CD14-positive monocyte (primary cell): ENCODE data around the gene PCDHGB7. TPM values are rescaled to one million over a fixed set of nuclear protein-coding genes. Genes with fewer than 3 reads are reported as not detected.

Experiments used
- DNase-seq, 3 donors: peaks; one replicate each; pipeline ENCODE4 v3.0.0-alpha.2; 2011 to 2022
- H2AFZ ChIP-seq: 2 replicates; pipeline ENCODE4 v1.6.0; 2012; ENCODE audit warnings: mild to moderate bottlenecking, low read depth, low read length, inconsistent platforms; ENCODE audit not compliant: insufficient read depth, poor library complexity, severe bottlenecking
- H3K27ac ChIP-seq, 2 donors: 1 replicate in 1 of 2; 2 replicates in 1 of 2; pipeline ENCODE4 v1.5.1; 2012 to 2013; ENCODE audit warnings: low read length in 2 of 2, control low read depth in 1 of 2, inconsistent platforms in 1 of 2, low read depth in 1 of 2, mild to moderate bottlenecking in 1 of 2
- H3K27me3 ChIP-seq, 2 donors: one replicate each; pipeline versions ENCODE4 v1.6.0 to v1.6.1; 2011 to 2013; ENCODE audit warnings: low read length in 2 of 2; ENCODE audit not compliant: control insufficient read depth in 2 of 2, insufficient read depth in 2 of 2
- H3K36me3 ChIP-seq, 2 donors: replicated peaks in 1 of 2; 1 replicate in 1 of 2; 2 replicates in 1 of 2; pipeline versions ENCODE4 v1.5.1 to v1.6.1; 2012 to 2013; ENCODE audit warnings: low read length in 2 of 2, control low read depth in 1 of 2, inconsistent platforms in 1 of 2, mild to moderate bottlenecking in 1 of 2; ENCODE audit not compliant: insufficient read depth in 2 of 2, control insufficient read depth in 1 of 2
- H3K4me1 ChIP-seq, 2 donors: 1 replicate in 1 of 2; 2 replicates in 1 of 2; pipeline versions ENCODE4 v1.5.1 to v1.6.1; 2012 to 2013; ENCODE audit warnings: low read length in 2 of 2, control low read depth in 1 of 2, inconsistent platforms in 1 of 2, mild to moderate bottlenecking in 1 of 2, moderate library complexity in 1 of 2; ENCODE audit not compliant: insufficient read depth in 2 of 2, control insufficient read depth in 1 of 2
- H3K4me2 ChIP-seq: replicated peaks from 2 replicates; pipeline ENCODE3; 2012; ENCODE audit warnings: low read length, moderate library complexity, mild to moderate bottlenecking; ENCODE audit not compliant: poor library complexity, severe bottlenecking; ENCODE audit errors: extremely low read depth
- H3K4me3 ChIP-seq, 3 experiments: fragments of 200-600 bp in 1 of 3; sonication (generic) in 1 of 3; replicated peaks in 1 of 3; 1 replicate in 2 of 3; 2 replicates in 1 of 3; pipeline ENCODE4 v1.5.1; 2011 to 2013; ENCODE audit warnings: low read length in 3 of 3, mild to moderate bottlenecking in 3 of 3, control low read depth in 2 of 3, low read depth in 2 of 3, inconsistent platforms in 1 of 3, moderate library complexity in 1 of 3
- H3K79me2 ChIP-seq: 2 replicates; pipeline ENCODE4 v1.6.0; 2012; ENCODE audit warnings: mild to moderate bottlenecking, control low read depth, inconsistent platforms, low read length, moderate library complexity; ENCODE audit not compliant: insufficient read depth
- H3K9ac ChIP-seq: 2 replicates; pipeline ENCODE4 v1.6.0; 2017; ENCODE audit warnings: low read length, mild to moderate bottlenecking; ENCODE audit not compliant: insufficient read depth, poor library complexity, severe bottlenecking
- H3K9me3 ChIP-seq, 2 donors: replicated peaks in 1 of 2; 1 replicate in 1 of 2; 2 replicates in 1 of 2; pipeline versions ENCODE4 v1.5.1 to v1.6.1; 2012 to 2013; ENCODE audit warnings: low read length in 2 of 2, control low read depth in 1 of 2; ENCODE audit not compliant: control insufficient read depth in 1 of 2, insufficient read depth in 1 of 2
- H4K20me1 ChIP-seq: 2 replicates; pipeline ENCODE4 v1.6.0; 2012; ENCODE audit warnings: mild to moderate bottlenecking, low read length, control low read depth, moderate library complexity; ENCODE audit not compliant: insufficient read depth
- H3K27ac Mint-ChIP-seq, 7 donors: one replicate each; pipeline ENCODE4 v1.8.0; 2020; ENCODE audit warnings: mild to moderate bottlenecking in 7 of 7, mixed read lengths in 7 of 7, moderate library complexity in 6 of 7, inconsistent platforms in 2 of 7
- H3K27me3 Mint-ChIP-seq, 3 donors: one replicate each; pipeline ENCODE4 v1.8.0; 2021 to 2022; ENCODE audit warnings: low read depth in 3 of 3, mild to moderate bottlenecking in 3 of 3, mixed read lengths in 3 of 3, moderate library complexity in 3 of 3, inconsistent platforms in 1 of 3
- H3K36me3 Mint-ChIP-seq, 2 donors: one replicate each; pipeline ENCODE4 v1.8.0; 2020; ENCODE audit warnings: mixed read lengths in 2 of 2, inconsistent platforms in 1 of 2, mild to moderate bottlenecking in 1 of 2
- H3K4me1 Mint-ChIP-seq: one replicate; pipeline ENCODE4 v1.8.0; 2020; ENCODE audit warnings: mild to moderate bottlenecking, mixed read lengths
- H3K4me3 Mint-ChIP-seq, 2 donors: one replicate each; pipeline ENCODE4 v1.8.0; 2020; ENCODE audit warnings: mild to moderate bottlenecking in 2 of 2, mixed read lengths in 2 of 2, moderate library complexity in 1 of 2
- H3K9me3 Mint-ChIP-seq, 7 donors: one replicate each; pipeline ENCODE4 v1.8.0; 2020 to 2022; ENCODE audit warnings: mixed read lengths in 7 of 7, mild to moderate bottlenecking in 6 of 7, moderate library complexity in 6 of 7, inconsistent platforms in 2 of 7
- whole genome bisulfite sequencing: methylation state at CpG from one replicate; pipeline ENCODE4 v1.1.5; 2013; ENCODE audit warnings: missing lambda C conversion rate; ENCODE audit not compliant: insufficient coverage; 5-methylcytosine and 5-hydroxymethylcytosine counted together
- intact Hi-C, 2 donors: fragments of 100-400 bp; cut with micrococcal nuclease; formaldehyde crosslinking; loops; one replicate each; pipeline versions ENCODE4 v1.15.0 to v1.15.1; 2023
- polyA plus RNA-seq, 3 donors: library from polyadenylated mRNA; depleted of rRNA in 1 of 3; unstranded in 2 of 3; stranded (reverse) in 1 of 3; fragments of 300-500 nt in 2 of 3; fragments of >200 nt in 1 of 3; fragmentation: Illumina TruSeq in 2 of 3; gene quantifications; 1 replicate in 2 of 3; 2 replicates in 1 of 3; pipeline ENCODE4 v1.2.3, GENCODE V29; 2012 to 2021
- TF ChIP-seq, protein P1 (sequence below): fragments of 200-600 bp; IDR thresholded peaks from one replicate; pipeline ENCODE4 v1.8.0; 2022; ENCODE audit warnings: antibody characterized with exemption, mild to moderate bottlenecking

The PCDHGB7 gene
- polyA plus RNA-seq, 3 donors: 0.04 TPM; not detected in 2

- H3K4me3 Mint-ChIP-seq: no peak overlapping the region
- Histone ChIP-seq H3K4me3 (no peak overlapping the region), H3K4me2 (no peak overlapping the region), H3K9me3 (peaks cover 10 to 18% of the 10 kb centered on the region in 2 donors), H3K27me3 (peaks cover 0 to 15% of the 10 kb centered on the region in 2 donors), H3K79me2 (no peaks in the 10 kb centered on the region), H3K36me3 (no peaks in the 10 kb centered on the region), H3K9ac (no peak overlapping the region), H3K4me1 (no peaks in the 10 kb centered on the region), H2AFZ (no peak overlapping the region), H3K27ac (no peak overlapping the region), H4K20me1 (no peaks in the 10 kb centered on the region)
- 58% methylated on average over 46 of the region's 50 CpGs for WGBS
- DNase-seq: no peak
- intact Hi-C loops: no loop called here
- H3K9me3 Mint-ChIP-seq: peaks cover 4 to 41% (median 14%) of the 10 kb centered on the region in 7 donors
- peaks cover 3 to 29% (median 16%) of the 10 kb centered on the region in 3 donors for H3K27me3 Mint-ChIP-seq
- no peaks in the 10 kb centered on the region for H3K4me1 Mint-ChIP-seq
- TF ChIP-seq, protein P1, sequence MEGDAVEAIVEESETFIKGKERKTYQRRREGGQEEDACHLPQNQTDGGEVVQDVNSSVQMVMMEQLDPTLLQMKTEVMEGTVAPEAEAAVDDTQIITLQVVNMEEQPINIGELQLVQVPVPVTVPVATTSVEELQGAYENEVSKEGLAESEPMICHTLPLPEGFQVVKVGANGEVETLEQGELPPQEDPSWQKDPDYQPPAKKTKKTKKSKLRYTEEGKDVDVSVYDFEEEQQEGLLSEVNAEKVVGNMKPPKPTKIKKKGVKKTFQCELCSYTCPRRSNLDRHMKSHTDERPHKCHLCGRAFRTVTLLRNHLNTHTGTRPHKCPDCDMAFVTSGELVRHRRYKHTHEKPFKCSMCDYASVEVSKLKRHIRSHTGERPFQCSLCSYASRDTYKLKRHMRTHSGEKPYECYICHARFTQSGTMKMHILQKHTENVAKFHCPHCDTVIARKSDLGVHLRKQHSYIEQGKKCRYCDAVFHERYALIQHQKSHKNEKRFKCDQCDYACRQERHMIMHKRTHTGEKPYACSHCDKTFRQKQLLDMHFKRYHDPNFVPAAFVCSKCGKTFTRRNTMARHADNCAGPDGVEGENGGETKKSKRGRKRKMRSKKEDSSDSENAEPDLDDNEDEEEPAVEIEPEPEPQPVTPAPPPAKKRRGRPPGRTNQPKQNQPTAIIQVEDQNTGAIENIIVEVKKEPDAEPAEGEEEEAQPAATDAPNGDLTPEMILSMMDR: no peak
- no peaks in the 10 kb centered on the region for H3K36me3 Mint-ChIP-seq
- H3K27ac Mint-ChIP-seq: no peak overlapping the region
These were observed 24.2 kb downstream of the PCDHGB7 start for GRCh38 chr5:141441571-141442170.

- 100% methylated on average over 1 of the region's 3 CpGs for WGBS
- no peak overlapping the region for H3K27ac Mint-ChIP-seq
These were observed 47.9 kb downstream of the PCDHGB7 start for GRCh38 chr5:141465351-141465750.

More at GRCh38 chr5:141465351-141465750, 47.9 kb downstream of the PCDHGB7 start:
- H3K9me3 ChIP-seq: no peaks in the 10 kb centered on the region
- H3K4me3 ChIP-seq: no peak overlapping the region
- intact Hi-C loops: no loop called here
- DNase-seq: no peak
- H3K27me3 Mint-ChIP-seq: peaks cover 1 to 11% (median 10%) of the 10 kb centered on the region in 3 donors
- H3K27me3 ChIP-seq: no peaks in the 10 kb centered on the region
- TF ChIP-seq, protein P1: no peak
- no peaks in the 10 kb centered on the region for H3K36me3 Mint-ChIP-seq
- H3K9ac ChIP-seq: no peak overlapping the region
- H3K4me3 Mint-ChIP-seq: no peak overlapping the region
- H3K9me3 Mint-ChIP-seq: peaks cover 0 to 3% (median 0%) of the 10 kb centered on the region in 7 donors
- H3K79me2 ChIP-seq: no peaks in the 10 kb centered on the region
- no peaks in the 10 kb centered on the region for H3K36me3 ChIP-seq
- H3K27ac ChIP-seq: no peak overlapping the region
- no peak overlapping the region for H2AFZ ChIP-seq
- no peaks in the 10 kb centered on the region for H4K20me1 ChIP-seq
- no peaks in the 10 kb centered on the region for H3K4me1 ChIP-seq
- no peaks in the 10 kb centered on the region for H3K4me1 Mint-ChIP-seq
- no peak overlapping the region for H3K4me2 ChIP-seq

Other genes with a start within 250 kb of the PCDHGB7 start
- gene PCDHB7, start 245.0 kb upstream of the PCDHGB7 start, polyA plus RNA-seq: not detected
- not detected for gene PCDHB8, start 239.9 kb upstream of the PCDHGB7 start, polyA plus RNA-seq
- not detected for gene PCDHB16, start 235.3 kb upstream of the PCDHGB7 start, polyA plus RNA-seq
- gene PCDHB9, start 230.5 kb upstream of the PCDHGB7 start, polyA plus RNA-seq: not detected
- gene PCDHB10, start 225.3 kb upstream of the PCDHGB7 start, polyA plus RNA-seq: not detected
- gene PCDHB11, start 218.1 kb upstream of the PCDHGB7 start, polyA plus RNA-seq: not detected
- gene PCDHB12, start 209.0 kb upstream of the PCDHGB7 start, polyA plus RNA-seq: not detected
- not detected for gene PCDHB13, start 203.8 kb upstream of the PCDHGB7 start, polyA plus RNA-seq
- not detected for gene PCDHB14, start 194.3 kb upstream of the PCDHGB7 start, polyA plus RNA-seq
- gene PCDHB15, start 172.3 kb upstream of the PCDHGB7 start, polyA plus RNA-seq: not detected
- not detected for gene SLC25A2, start 113.6 kb upstream of the PCDHGB7 start, polyA plus RNA-seq
- gene TAF7, start 96.9 kb upstream of the PCDHGB7 start, polyA plus RNA-seq: 10 to 100 TPM; 11.8 to 57.5 (median 52.7) TPM
- gene PCDHGA1, start 87.2 kb upstream of the PCDHGB7 start, polyA plus RNA-seq: not detected
- gene PCDHGA2, start 78.9 kb upstream of the PCDHGB7 start, polyA plus RNA-seq: not detected
- gene PCDHGA3, start 73.8 kb upstream of the PCDHGB7 start, polyA plus RNA-seq: not detected
- not detected for gene PCDHGB1, start 67.6 kb upstream of the PCDHGB7 start, polyA plus RNA-seq
- gene PCDHGA4, start 62.7 kb upstream of the PCDHGB7 start, polyA plus RNA-seq: under 1 TPM in 1 of 3 donors, not detected in 2; 0.03 TPM
- under 1 TPM in 1 of 3 donors, not detected in 2; 0.01 TPM for gene PCDHGB2, start 57.7 kb upstream of the PCDHGB7 start, polyA plus RNA-seq
- not detected for gene PCDHGA5, start 53.5 kb upstream of the PCDHGB7 start, polyA plus RNA-seq
- not detected for gene PCDHGB3, start 47.4 kb upstream of the PCDHGB7 start, polyA plus RNA-seq
- gene PCDHGA6, start 43.8 kb upstream of the PCDHGB7 start, polyA plus RNA-seq: not detected
- not detected for gene PCDHGA7, start 34.9 kb upstream of the PCDHGB7 start, polyA plus RNA-seq
- not detected for gene PCDHGB4, start 30.0 kb upstream of the PCDHGB7 start, polyA plus RNA-seq
- gene PCDHGA8, start 25.0 kb upstream of the PCDHGB7 start, polyA plus RNA-seq: not detected
- under 1 TPM in 2 of 3 donors, not detected in 1; 0.01 to 0.08 TPM for gene PCDHGB5, start 19.7 kb upstream of the PCDHGB7 start, polyA plus RNA-seq
- not detected for gene PCDHGA9, start 14.9 kb upstream of the PCDHGB7 start, polyA plus RNA-seq
- under 1 TPM in 2 of 3 donors, not detected in 1; 0.01 to 0.06 TPM for gene PCDHGB6, start 9.7 kb upstream of the PCDHGB7 start, polyA plus RNA-seq
- gene PCDHGA10, start 4.7 kb upstream of the PCDHGB7 start, polyA plus RNA-seq: not detected
- gene PCDHGA11, start 3.4 kb downstream of the PCDHGB7 start, polyA plus RNA-seq: not detected
- gene PCDHGA12, start 12.8 kb downstream of the PCDHGB7 start, polyA plus RNA-seq: under 1 TPM in 1 of 3 donors, not detected in 2; 0.01 TPM
- under 1 TPM in 1 of 3 donors, not detected in 2; 0.33 TPM for gene PCDHGC3, start 58.3 kb downstream of the PCDHGB7 start, polyA plus RNA-seq
- not detected for gene PCDHGC4, start 67.4 kb downstream of the PCDHGB7 start, polyA plus RNA-seq
- not detected for gene PCDHGC5, start 71.4 kb downstream of the PCDHGB7 start, polyA plus RNA-seq
- 100 to 1,000 TPM in 1 of 3 donors, 10 to 100 TPM in 2; 60.2 to 140 (median 98.6) TPM for gene DIAPH1, start 201.3 kb downstream of the PCDHGB7 start, polyA plus RNA-seq
- gene HDAC3, start 219.2 kb downstream of the PCDHGB7 start, polyA plus RNA-seq: 100 to 1,000 TPM in 1 of 3 donors, 10 to 100 TPM in 2; 80.5 to 103 (median 82.3) TPM
- gene RELL2, start 219.3 kb downstream of the PCDHGB7 start, polyA plus RNA-seq: 10 to 100 TPM in 1 of 3 donors, 1 to 10 TPM in 2; 1.0 to 17.3 (median 1.3) TPM
- 10 to 100 TPM in 1 of 3 donors, 1 to 10 TPM in 2; 3.0 to 73.3 (median 3.4) TPM for gene FCHSD1, start 233.7 kb downstream of the PCDHGB7 start, polyA plus RNA-seq